ENCODE data around the gene CLDN1.

The CLDN1 gene

DNA sequence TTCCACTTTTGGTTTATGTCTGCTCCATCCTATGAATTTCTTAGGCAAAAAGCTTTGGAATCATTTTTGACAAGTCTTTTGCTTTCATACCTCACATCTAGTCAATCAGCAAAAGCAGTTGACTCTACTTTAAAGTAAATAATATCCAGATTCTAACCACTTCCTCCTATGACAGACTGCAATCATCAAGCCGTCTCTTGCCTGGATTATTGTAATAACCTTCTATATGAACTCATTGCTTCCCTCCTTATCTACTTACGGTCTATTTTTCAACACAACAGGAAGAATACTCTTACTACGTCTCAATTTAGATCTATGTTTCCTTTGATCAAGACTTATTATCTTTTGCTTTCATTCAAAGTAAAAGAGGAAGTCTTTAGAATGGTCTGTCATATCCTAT, 20.7 kb downstream of the CLDN1 start:
- ATAC-seq (ENCODE audit: insufficient read depth, low read depth) (no peak), DNase-seq (no peak)
- TF ChIP-seq, protein P1, sequence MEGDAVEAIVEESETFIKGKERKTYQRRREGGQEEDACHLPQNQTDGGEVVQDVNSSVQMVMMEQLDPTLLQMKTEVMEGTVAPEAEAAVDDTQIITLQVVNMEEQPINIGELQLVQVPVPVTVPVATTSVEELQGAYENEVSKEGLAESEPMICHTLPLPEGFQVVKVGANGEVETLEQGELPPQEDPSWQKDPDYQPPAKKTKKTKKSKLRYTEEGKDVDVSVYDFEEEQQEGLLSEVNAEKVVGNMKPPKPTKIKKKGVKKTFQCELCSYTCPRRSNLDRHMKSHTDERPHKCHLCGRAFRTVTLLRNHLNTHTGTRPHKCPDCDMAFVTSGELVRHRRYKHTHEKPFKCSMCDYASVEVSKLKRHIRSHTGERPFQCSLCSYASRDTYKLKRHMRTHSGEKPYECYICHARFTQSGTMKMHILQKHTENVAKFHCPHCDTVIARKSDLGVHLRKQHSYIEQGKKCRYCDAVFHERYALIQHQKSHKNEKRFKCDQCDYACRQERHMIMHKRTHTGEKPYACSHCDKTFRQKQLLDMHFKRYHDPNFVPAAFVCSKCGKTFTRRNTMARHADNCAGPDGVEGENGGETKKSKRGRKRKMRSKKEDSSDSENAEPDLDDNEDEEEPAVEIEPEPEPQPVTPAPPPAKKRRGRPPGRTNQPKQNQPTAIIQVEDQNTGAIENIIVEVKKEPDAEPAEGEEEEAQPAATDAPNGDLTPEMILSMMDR (IDR thresholded peaks at IDR 0.05; ENCODE audit: borderline replicate concordance, extremely low read depth, low read length, poor library complexity, severe bottlenecking), result no peak
- TF ChIP-seq EZH2 (IDR thresholded peaks at IDR 0.05; ENCODE audit: borderline replicate concordance, low read depth, low read length, severe bottlenecking), result no peak
- Histone ChIP-seq H3K4me3 (ENCODE audit: low read depth in 1 of 2, low read length in 2 of 2) (no peak overlapping the region), H3K27ac (ENCODE audit: low read length) (no peak overlapping the region), H4K20me1 (ENCODE audit: insufficient read depth, low read length) (no peaks in the 10 kb centered on the region), H3K27me3 (ENCODE audit: insufficient read depth, low read length, poor library complexity) (no peaks in the 10 kb centered on the region), H3K4me2 (ENCODE audit: insufficient read depth, low read length) (no peak overlapping the region), H3K4me1 (ENCODE audit: insufficient read depth, low read length) (no peaks in the 10 kb centered on the region), H3K36me3 (ENCODE audit: insufficient read depth, low read length) (no peaks in the 10 kb centered on the region), H2AFZ (ENCODE audit: low read depth, low read length) (no peak overlapping the region), H3K9ac (ENCODE audit: low read depth, low read length) (no peak overlapping the region), H3K79me2 (ENCODE audit: insufficient read depth, low read length) (no peaks in the 10 kb centered on the region), H3K9me3 (ENCODE audit: insufficient read depth, low read length, severe bottlenecking) (no peaks in the 10 kb centered on the region)

DNA sequence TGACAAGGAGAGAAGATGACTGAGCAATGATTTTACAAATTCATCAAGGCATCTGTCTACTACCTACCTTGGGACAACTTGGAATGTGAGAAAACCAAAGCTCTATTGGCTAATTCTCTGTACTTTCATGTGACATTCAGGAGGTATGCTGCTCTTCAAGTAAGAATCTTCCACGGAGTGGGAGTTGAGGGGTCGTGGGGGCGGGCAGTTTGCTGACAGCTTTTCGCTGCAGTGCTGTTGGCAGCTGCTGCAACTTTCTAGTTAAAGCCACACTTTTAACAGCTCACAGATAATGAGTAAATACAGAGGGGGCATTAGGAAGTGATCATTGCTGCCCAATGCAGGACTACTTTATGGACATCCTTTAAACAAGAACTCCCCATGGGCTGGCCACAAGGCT, 22.3 kb downstream of the CLDN1 start:
- H4K20me1 ChIP-seq (ENCODE audit: insufficient read depth, low read length), result no peaks in the 10 kb centered on the region
- DNase-seq, result no peak
- H2AFZ ChIP-seq (ENCODE audit: low read depth, low read length), result no peak overlapping the region
- H3K36me3 ChIP-seq (ENCODE audit: insufficient read depth, low read length), result no peaks in the 10 kb centered on the region
- no peak overlapping the region for H3K9ac ChIP-seq (ENCODE audit: low read depth, low read length)
- no peaks in the 10 kb centered on the region for H3K9me3 ChIP-seq (ENCODE audit: insufficient read depth, low read length, severe bottlenecking)
- H3K4me1 ChIP-seq (ENCODE audit: insufficient read depth, low read length), result no peaks in the 10 kb centered on the region
- ATAC-seq (ENCODE audit: insufficient read depth, low read depth), result no peak
- no peaks in the 10 kb centered on the region for H3K27me3 ChIP-seq (ENCODE audit: insufficient read depth, low read length, poor library complexity)
- no peaks in the 10 kb centered on the region for H3K79me2 ChIP-seq (ENCODE audit: insufficient read depth, low read length)
- H3K4me3 ChIP-seq (ENCODE audit: low read depth in 1 of 2, low read length in 2 of 2), result no peak overlapping the region
- H3K27ac ChIP-seq (ENCODE audit: low read length), result no peak overlapping the region
- no peak overlapping the region for H3K4me2 ChIP-seq (ENCODE audit: insufficient read depth, low read length)
- TF ChIP-seq EZH2 (IDR thresholded peaks at IDR 0.05; ENCODE audit: borderline replicate concordance, low read depth, low read length, severe bottlenecking), result no peak
- TF ChIP-seq, protein P1 (IDR thresholded peaks at IDR 0.05; ENCODE audit: borderline replicate concordance, extremely low read depth, low read length, poor library complexity, severe bottlenecking), result no peak

DNA sequence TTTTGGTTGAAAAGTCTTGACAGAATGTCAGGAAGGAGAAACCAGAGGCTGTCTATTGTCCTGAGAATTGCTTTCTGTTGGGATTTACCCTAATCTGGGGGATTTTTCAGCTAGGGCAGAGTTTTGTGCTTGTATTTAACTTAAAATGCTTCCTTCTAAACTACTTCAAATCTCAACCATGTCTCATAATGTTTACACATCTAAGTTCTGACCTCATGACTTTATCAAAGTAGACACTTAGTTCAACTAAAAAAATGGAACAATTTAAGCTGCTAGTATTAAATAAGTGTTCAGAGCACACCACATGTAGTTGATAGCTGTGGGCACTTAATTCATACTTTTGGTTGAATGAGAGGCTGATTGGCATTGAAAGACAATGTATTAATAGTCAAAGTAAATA, 28.2 kb downstream of the CLDN1 start:
- peaks cover 3% of the 10 kb centered on the region for H3K9me3 ChIP-seq (ENCODE audit: insufficient read depth, low read length, severe bottlenecking)
- no peak overlapping the region for H2AFZ ChIP-seq (ENCODE audit: low read depth, low read length)
- no peaks in the 10 kb centered on the region for H3K27me3 ChIP-seq (ENCODE audit: insufficient read depth, low read length, poor library complexity)
- H3K4me2 ChIP-seq (ENCODE audit: insufficient read depth, low read length), result no peak overlapping the region
- H3K79me2 ChIP-seq (ENCODE audit: insufficient read depth, low read length), result no peaks in the 10 kb centered on the region
- no peaks in the 10 kb centered on the region for H3K36me3 ChIP-seq (ENCODE audit: insufficient read depth, low read length)
- H3K4me1 ChIP-seq (ENCODE audit: insufficient read depth, low read length), result no peaks in the 10 kb centered on the region
- no peak for TF ChIP-seq EZH2 (IDR thresholded peaks at IDR 0.05; ENCODE audit: borderline replicate concordance, low read depth, low read length, severe bottlenecking)
- TF ChIP-seq, protein P1 (IDR thresholded peaks at IDR 0.05; ENCODE audit: borderline replicate concordance, extremely low read depth, low read length, poor library complexity, severe bottlenecking), result no peak
- DNase-seq (no peak), ATAC-seq (ENCODE audit: insufficient read depth, low read depth) (no peak)
- H4K20me1 ChIP-seq (ENCODE audit: insufficient read depth, low read length), result no peaks in the 10 kb centered on the region
- no peak overlapping the region for H3K27ac ChIP-seq (ENCODE audit: low read length)
- H3K4me3 ChIP-seq (ENCODE audit: low read depth in 1 of 2, low read length in 2 of 2), result no peak overlapping the region
- no peak overlapping the region for H3K9ac ChIP-seq (ENCODE audit: low read depth, low read length)

DNA sequence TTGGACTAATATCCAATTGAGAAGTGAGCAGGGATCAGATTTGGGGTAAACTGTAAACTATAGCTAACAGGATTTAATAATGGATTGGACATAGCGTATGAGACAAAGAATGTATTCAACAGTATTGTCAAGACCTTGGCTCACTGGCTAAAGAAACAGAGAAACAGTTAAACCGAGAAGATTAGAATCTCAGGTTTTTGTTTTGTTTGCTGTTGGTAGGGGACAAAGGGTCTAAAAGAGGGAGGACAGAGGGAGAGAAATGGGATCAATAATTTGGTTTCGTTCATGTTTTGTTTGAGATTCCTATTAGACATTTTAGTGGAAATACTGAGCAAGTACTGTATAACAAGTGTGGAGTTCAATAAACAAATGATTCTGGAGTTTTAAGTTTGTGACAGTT, 28.6 kb downstream of the CLDN1 start:
- H2AFZ ChIP-seq (ENCODE audit: low read depth, low read length), result no peak overlapping the region
- H3K4me2 ChIP-seq (ENCODE audit: insufficient read depth, low read length), result no peak overlapping the region
- DNase-seq, result no peak
- TF ChIP-seq, protein P1 (IDR thresholded peaks at IDR 0.05; ENCODE audit: borderline replicate concordance, extremely low read depth, low read length, poor library complexity, severe bottlenecking), result no peak
- TF ChIP-seq EZH2 (IDR thresholded peaks at IDR 0.05; ENCODE audit: borderline replicate concordance, low read depth, low read length, severe bottlenecking), result no peak
- H3K27me3 ChIP-seq (ENCODE audit: insufficient read depth, low read length, poor library complexity), result no peaks in the 10 kb centered on the region
- H3K27ac ChIP-seq (ENCODE audit: low read length), result no peak overlapping the region
- peaks cover 3% of the 10 kb centered on the region for H3K9me3 ChIP-seq (ENCODE audit: insufficient read depth, low read length, severe bottlenecking)
- H3K79me2 ChIP-seq (ENCODE audit: insufficient read depth, low read length), result no peaks in the 10 kb centered on the region
- H3K4me3 ChIP-seq (ENCODE audit: low read depth in 1 of 2, low read length in 2 of 2), result no peak overlapping the region
- H3K36me3 ChIP-seq (ENCODE audit: insufficient read depth, low read length), result no peaks in the 10 kb centered on the region
- H4K20me1 ChIP-seq (ENCODE audit: insufficient read depth, low read length), result no peaks in the 10 kb centered on the region
- H3K9ac ChIP-seq (ENCODE audit: low read depth, low read length), result no peak overlapping the region
- ATAC-seq (ENCODE audit: insufficient read depth, low read depth), result no peak
- no peaks in the 10 kb centered on the region for H3K4me1 ChIP-seq (ENCODE audit: insufficient read depth, low read length)
